GM13976 (cell line): Measurements from ENCODE around the gene STXBP5.

Source experiments
- DNase-seq: peaks from one replicate; pipeline ENCODE4 v3.0.0; 2012; ENCODE audit warnings: low spot score
- in situ Hi-C: fragments of 300-500 bp; cut with MboI; formaldehyde crosslinking; loops from one replicate; pipeline ENCODE4 v1.12.0; 2022; ENCODE audit warnings: low sequenced_read_pairs, mixed read lengths, inconsistent platforms; ENCODE audit not compliant: unreplicated experiment
- TF ChIP-seq, protein P1 (sequence below): IDR thresholded peaks from 2 replicates; pipeline ENCODE4 v1.5.1; 2012; ENCODE audit warnings: borderline replicate concordance, mild to moderate bottlenecking; ENCODE audit not compliant: insufficient read depth; ENCODE audit errors: extremely low read depth, missing control alignments, control extremely low read depth

Gene STXBP5

DNA sequence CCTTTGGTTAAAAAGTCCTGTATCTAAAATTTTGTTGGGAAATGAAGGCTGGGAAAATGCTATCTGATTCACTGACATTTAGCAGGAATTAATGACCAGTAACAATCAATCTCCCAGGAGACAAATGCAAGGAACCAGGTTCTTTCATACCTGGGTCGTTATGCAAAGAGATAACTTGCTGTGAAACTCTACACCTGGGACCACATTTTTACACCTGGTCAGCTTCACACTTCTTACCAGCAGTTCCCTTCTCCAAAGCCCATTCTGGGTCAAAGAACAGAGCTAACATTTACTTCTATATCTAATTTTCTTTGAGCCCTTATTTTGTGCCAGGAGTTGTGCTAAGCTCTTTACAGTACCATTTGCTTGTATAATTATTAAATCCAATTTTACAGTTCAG, 27.4 kb upstream of the STXBP5 start:
- DNase-seq = no peak
- TF ChIP-seq, protein P1, sequence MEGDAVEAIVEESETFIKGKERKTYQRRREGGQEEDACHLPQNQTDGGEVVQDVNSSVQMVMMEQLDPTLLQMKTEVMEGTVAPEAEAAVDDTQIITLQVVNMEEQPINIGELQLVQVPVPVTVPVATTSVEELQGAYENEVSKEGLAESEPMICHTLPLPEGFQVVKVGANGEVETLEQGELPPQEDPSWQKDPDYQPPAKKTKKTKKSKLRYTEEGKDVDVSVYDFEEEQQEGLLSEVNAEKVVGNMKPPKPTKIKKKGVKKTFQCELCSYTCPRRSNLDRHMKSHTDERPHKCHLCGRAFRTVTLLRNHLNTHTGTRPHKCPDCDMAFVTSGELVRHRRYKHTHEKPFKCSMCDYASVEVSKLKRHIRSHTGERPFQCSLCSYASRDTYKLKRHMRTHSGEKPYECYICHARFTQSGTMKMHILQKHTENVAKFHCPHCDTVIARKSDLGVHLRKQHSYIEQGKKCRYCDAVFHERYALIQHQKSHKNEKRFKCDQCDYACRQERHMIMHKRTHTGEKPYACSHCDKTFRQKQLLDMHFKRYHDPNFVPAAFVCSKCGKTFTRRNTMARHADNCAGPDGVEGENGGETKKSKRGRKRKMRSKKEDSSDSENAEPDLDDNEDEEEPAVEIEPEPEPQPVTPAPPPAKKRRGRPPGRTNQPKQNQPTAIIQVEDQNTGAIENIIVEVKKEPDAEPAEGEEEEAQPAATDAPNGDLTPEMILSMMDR = no peak
- in situ Hi-C loops = no loop called here

GRCh38 chr6:147177286-147177685, 26.9 kb upstream of the STXBP5 start:
- in situ Hi-C loops = no loop called here
- no peak for DNase-seq
- TF ChIP-seq, protein P1 = no peak

DNA sequence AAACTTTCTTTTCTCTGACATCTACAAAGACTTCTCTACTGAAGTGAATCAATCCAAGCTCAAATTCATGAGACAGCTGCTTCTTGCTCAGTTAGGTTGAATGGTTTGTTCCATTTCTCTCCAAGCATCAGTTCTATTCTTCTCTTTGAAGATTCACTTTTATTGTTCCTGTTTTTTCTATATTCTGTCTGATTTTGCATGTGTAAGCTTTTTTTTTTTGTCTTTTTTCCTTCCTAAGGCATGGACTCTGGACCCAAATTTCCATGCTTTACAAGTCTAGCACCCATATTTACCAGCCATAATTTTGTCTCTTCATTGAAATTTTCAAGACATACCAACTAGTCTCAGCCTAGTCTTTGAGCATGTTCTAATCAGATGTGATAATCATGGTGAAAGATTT, 25.9 kb upstream of the STXBP5 start:
- in situ Hi-C loops = no loop called here
- no peak for DNase-seq
- TF ChIP-seq, protein P1 = no peak

DNA sequence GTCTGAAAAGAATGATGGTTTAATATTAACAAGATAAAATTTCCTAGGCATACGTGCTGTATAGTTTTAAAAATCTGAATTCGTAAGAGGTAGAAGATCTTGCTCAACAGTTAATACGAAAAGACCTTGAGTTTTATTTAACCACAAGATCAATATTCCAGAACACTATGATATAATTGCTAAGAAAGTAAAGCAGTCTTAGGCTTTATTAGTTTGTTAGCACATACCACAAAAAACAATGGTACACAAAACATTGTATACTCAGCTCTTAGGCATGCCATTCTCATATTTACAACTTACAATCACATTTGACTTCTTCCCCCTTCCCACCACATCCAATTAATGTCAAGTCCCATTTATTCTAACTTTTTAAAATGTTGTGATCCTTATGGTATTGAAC, 24.4 kb upstream of the STXBP5 start:
- no peak for DNase-seq
- in situ Hi-C loops = no loop called here
- TF ChIP-seq, protein P1 = no peak

DNA sequence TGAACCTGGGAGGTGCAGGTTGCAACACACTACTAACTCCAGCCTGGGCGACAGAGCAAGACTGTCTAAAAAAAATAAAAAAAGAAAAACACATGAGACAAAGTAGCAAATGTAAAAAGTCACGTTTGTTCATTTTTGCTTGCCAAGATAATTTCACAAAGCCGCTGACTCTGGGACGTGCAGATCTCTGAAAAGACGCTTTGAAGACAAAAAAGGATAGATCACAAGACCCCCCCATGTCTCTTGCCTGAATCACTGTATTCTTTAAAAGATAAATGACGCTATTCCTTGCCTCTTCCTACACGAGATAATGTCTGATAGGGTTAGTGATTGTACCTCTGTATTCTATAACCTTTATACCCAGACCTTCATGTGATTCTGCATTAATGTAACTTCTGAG, 23.3 kb upstream of the STXBP5 start:
- in situ Hi-C loops = no loop called here
- no peak for DNase-seq
- TF ChIP-seq, protein P1 = no peak

DNA sequence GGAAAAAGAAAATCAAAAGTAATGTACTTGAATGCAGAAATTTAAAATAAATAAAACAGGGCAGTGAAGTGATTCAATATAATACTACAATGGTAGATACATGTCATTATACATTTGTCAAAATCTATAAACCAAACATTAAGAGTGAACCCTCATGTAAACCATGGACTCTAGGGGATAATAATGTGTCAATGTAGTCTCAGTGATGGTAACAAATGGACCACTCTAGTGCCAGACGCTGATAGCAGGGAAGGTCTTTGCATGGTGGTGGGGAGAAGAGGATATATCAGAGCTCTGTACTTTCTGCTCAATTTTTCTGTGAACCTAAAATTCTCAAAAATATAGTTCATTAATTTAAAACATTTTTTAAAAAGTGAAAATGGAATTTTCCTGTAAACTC, 19.8 kb upstream of the STXBP5 start:
- TF ChIP-seq, protein P1 = no peak
- DNase-seq = no peak
- in situ Hi-C loops = no loop called here

DNA sequence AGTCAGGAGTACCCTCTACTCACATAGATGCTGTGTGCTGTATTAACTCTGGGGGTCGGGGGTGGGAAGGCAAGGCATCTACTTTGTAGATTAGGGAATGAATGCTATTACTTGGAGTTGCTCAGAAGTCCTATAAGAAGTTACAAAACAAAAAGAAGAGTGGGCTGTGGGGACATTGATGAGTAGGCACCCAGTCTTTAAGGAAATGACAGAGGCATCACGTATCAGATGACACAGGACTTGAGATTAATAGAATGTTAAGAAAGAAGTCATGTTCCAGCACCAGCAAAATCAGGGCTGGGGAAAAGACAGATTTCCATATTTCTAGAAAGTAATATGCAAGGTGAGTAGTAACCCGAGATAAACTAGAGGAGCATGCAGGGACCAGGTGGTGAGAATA, 19.0 kb upstream of the STXBP5 start:
- in situ Hi-C loops = no loop called here
- TF ChIP-seq, protein P1 = no peak
- DNase-seq = no peak
